Neuron (in vitro differentiated cells): ENCODE results near the gene PPP1R3C.

Experiments
- H2AFZ ChIP-seq: one replicate; pipeline ENCODE4 v1.6.1; 2013; ENCODE audit warnings: low read depth, mild to moderate bottlenecking, inconsistent platforms, low read length, moderate library complexity
- H3K27me3 ChIP-seq: one replicate; pipeline ENCODE4 v1.6.1; 2013; ENCODE audit warnings: low read length; ENCODE audit not compliant: insufficient read depth
- H3K36me3 ChIP-seq: one replicate; pipeline ENCODE4 v1.6.1; 2013; ENCODE audit warnings: low read length; ENCODE audit not compliant: insufficient read depth
- H3K4me1 ChIP-seq: one replicate; pipeline ENCODE4 v1.6.1; 2013; ENCODE audit warnings: low read length; ENCODE audit not compliant: insufficient read depth
- H3K4me3 ChIP-seq: 2 replicates; pipeline ENCODE4 v1.5.1; 2013; ENCODE audit warnings: mild to moderate bottlenecking, low read length, moderate library complexity
- H3K9me3 ChIP-seq: one replicate; pipeline ENCODE4 v1.6.1; 2013; ENCODE audit warnings: low read length

The PPP1R3C gene

GRCh38 chr10:91589658-91590035 lies 43.2 kb downstream of the PPP1R3C start:
- no peaks in the 10 kb centered on the region for H3K27me3 ChIP-seq
- H3K4me3 ChIP-seq: no peak overlapping the region
- peaks cover 38% of the 10 kb centered on the region for H3K4me1 ChIP-seq
- H2AFZ ChIP-seq: no peak overlapping the region
- H3K36me3 ChIP-seq: no peaks in the 10 kb centered on the region
- no peaks in the 10 kb centered on the region for H3K9me3 ChIP-seq

GRCh38 chr10:91589015-91589657 lies 43.7 kb downstream of the PPP1R3C start:
- Histone ChIP-seq H3K27me3 (no peaks in the 10 kb centered on the region), H3K4me3 (no peak overlapping the region), H2AFZ (no peak overlapping the region), H3K4me1 (peaks cover 38% of the 10 kb centered on the region), H3K9me3 (no peaks in the 10 kb centered on the region), H3K36me3 (no peaks in the 10 kb centered on the region)

- H3K36me3 ChIP-seq: no peaks in the 10 kb centered on the region
- no peaks in the 10 kb centered on the region for H3K9me3 ChIP-seq
- H3K27me3 ChIP-seq: peaks cover 1% of the 10 kb centered on the region
- no peak overlapping the region for H3K4me3 ChIP-seq
- peaks cover 38% of the 10 kb centered on the region for H3K4me1 ChIP-seq
- no peak overlapping the region for H2AFZ ChIP-seq
These were observed 44.9 kb downstream of the PPP1R3C start for GRCh38 chr10:91587710-91588638.

- no peak overlapping the region for H2AFZ ChIP-seq
- H3K27me3 ChIP-seq: peaks cover 9% of the 10 kb centered on the region
- H3K4me3 ChIP-seq: no peak overlapping the region
- H3K4me1 ChIP-seq: no peaks in the 10 kb centered on the region
- no peaks in the 10 kb centered on the region for H3K36me3 ChIP-seq
- H3K9me3 ChIP-seq: no peaks in the 10 kb centered on the region
These were observed 50.7 kb downstream of the PPP1R3C start for GRCh38 chr10:91582153-91582554.

- Histone ChIP-seq H2AFZ (no peak overlapping the region), H3K4me1 (peaks cover 12% of the 10 kb centered on the region), H3K36me3 (no peaks in the 10 kb centered on the region), H3K4me3 (no peak overlapping the region), H3K27me3 (peaks cover 9% of the 10 kb centered on the region), H3K9me3 (no peaks in the 10 kb centered on the region)
These were observed 53.4 kb downstream of the PPP1R3C start for GRCh38 chr10:91579329-91579985.
